Measurements from ENCODE around the gene MZF1. TPM values are rescaled to one million over a fixed set of nuclear protein-coding genes. Genes with fewer than 3 reads are reported as not detected.

Gene MZF1
- total and polyA plus RNA-seq, 8 donors = 9.8 to 70.2 (median 12.6) TPM

GRCh38 chr19:58585442-58586132, 12.5 kb upstream of the MZF1 start:
- intact Hi-C loops (cut with DNase I) = no loop called here
- Histone ChIP-seq H3K9me3 (no peaks in the 10 kb centered on the region), H3K36me3 (peaks cover 0 to 3% (median 0%) of the 10 kb centered on the region in 3 donors), H3K4me1 (no peaks in the 10 kb centered on the region), H3K27ac (no peak overlapping the region), H3K4me3 (no peak overlapping the region), H3K27me3 (no peaks in the 10 kb centered on the region)
- DNase-seq (no peak), ATAC-seq (peak in 1 of 4 donors; percentile 4), FAIRE-seq (no peak)
- WGBS, 2 donors = 70 to 78% methylated on average over 6 of the region's 6 CpGs
- no peak for TF ChIP-seq CTCF (IDR thresholded peaks at IDR 0.05)

- no peak overlapping the region for H3K4me3 ChIP-seq
- FAIRE-seq = no peak
- intact Hi-C loops (cut with DNase I) = no loop called here
- 89 to 91% methylated on average over 9 of the region's 9 CpGs for WGBS, 2 donors
- ATAC-seq = no peak
- peaks cover 0 to 3% (median 0%) of the 10 kb centered on the region in 3 donors for H3K36me3 ChIP-seq
- no peaks in the 10 kb centered on the region for H3K27me3 ChIP-seq
- no peaks in the 10 kb centered on the region for H3K4me1 ChIP-seq
- DNase-seq = no peak
- TF ChIP-seq CTCF (IDR thresholded peaks at IDR 0.05) = no peak
- no peaks in the 10 kb centered on the region for H3K9me3 ChIP-seq
- H3K27ac ChIP-seq = no peak overlapping the region
Measured at GRCh38 chr19:58584498-58585441, 11.6 kb upstream of the MZF1 start.

GRCh38 chr19:58582985-58583384, 9.8 kb upstream of the MZF1 start:
- 71 to 76% methylated on average over 6 of the region's 6 CpGs for WGBS, 2 donors
- H3K27me3 ChIP-seq = no peaks in the 10 kb centered on the region
- FAIRE-seq = no peak

More at GRCh38 chr19:58582985-58583384, 9.8 kb upstream of the MZF1 start:
- peaks cover 0 to 3% (median 0%) of the 10 kb centered on the region in 3 donors for H3K36me3 ChIP-seq
- ATAC-seq (peak in 1 of 4 donors; percentile 15), DNase-seq (peak in 3 of 6 donors; percentile 15 to 49 (median 30))
- H3K4me1 ChIP-seq = no peaks in the 10 kb centered on the region
- intact Hi-C loops (cut with DNase I) = no loop called here
- no peaks in the 10 kb centered on the region for H3K9me3 ChIP-seq
- TF ChIP-seq CTCF (IDR thresholded peaks at IDR 0.05) = no peak
- H3K27ac ChIP-seq = no peak overlapping the region
- no peak overlapping the region for H3K4me3 ChIP-seq
